ENCODE measurements around the gene NLGN1.

DNA sequence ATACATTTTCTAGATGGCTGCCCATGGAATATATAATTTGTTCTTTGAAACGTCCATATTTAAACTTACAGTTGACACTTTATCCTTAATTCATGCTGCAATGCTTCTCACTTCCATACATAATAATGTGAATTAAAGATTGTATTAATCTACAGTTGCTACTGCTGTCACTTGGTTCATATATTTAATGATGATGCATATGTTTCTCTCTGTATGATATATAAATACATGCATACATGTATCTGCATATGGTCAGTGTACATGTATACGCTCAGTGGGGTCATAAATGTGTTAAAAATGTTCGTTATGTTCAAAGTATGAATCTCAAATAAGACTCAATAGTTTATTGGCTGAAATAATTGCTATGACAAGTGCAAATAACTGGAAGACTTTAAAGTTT is 382.5 kb downstream of the NLGN1 start:
- TF ChIP-seq, protein P1, sequence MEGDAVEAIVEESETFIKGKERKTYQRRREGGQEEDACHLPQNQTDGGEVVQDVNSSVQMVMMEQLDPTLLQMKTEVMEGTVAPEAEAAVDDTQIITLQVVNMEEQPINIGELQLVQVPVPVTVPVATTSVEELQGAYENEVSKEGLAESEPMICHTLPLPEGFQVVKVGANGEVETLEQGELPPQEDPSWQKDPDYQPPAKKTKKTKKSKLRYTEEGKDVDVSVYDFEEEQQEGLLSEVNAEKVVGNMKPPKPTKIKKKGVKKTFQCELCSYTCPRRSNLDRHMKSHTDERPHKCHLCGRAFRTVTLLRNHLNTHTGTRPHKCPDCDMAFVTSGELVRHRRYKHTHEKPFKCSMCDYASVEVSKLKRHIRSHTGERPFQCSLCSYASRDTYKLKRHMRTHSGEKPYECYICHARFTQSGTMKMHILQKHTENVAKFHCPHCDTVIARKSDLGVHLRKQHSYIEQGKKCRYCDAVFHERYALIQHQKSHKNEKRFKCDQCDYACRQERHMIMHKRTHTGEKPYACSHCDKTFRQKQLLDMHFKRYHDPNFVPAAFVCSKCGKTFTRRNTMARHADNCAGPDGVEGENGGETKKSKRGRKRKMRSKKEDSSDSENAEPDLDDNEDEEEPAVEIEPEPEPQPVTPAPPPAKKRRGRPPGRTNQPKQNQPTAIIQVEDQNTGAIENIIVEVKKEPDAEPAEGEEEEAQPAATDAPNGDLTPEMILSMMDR (IDR thresholded peaks at IDR 0.05), result no peak
- TF ChIP-seq POLR2A (IDR thresholded peaks at IDR 0.05), result no peak

Measured in lower leg skin (tissue), 3 donors.